ENCODE measurements around the gene WASF2.
"Not testable (repeated sequence)": the region's sequence is repeated elsewhere in the genome, so short reads cannot be mapped to it uniquely, and the experiment has no call there.

Gene WASF2

DNA sequence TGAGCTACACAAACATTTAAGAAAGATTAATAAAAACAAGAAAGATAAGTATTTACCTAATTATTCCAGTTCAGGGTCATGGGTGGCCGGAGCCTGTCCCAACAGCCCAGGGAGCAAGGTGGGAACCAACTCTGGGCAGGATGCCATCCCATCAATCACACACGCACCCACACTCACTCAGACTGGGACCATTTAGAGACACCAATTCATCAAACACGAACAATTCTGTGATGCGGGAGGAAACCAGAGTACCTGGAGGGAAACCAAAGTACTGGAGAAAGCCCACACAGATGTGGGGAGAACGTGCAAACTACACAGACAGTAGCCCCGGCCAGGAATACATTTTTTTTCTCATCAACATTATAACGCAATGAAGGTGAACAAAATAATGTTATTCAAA lies 16.2 kb downstream of the WASF2 start:
- H3K27ac ChIP-seq (replicated peaks), result no peak overlapping the region
- no peaks in the 10 kb centered on the region for H3K27me3 ChIP-seq (ENCODE audit: insufficient read depth, poor library complexity, severe bottlenecking)
- DNase-seq (ENCODE audit: low read depth in 1 of 2, low spot score in 1 of 2), result no peak
- H3K4me3 ChIP-seq (replicated peaks; ENCODE audit: insufficient read depth, low read length), result no peak overlapping the region
- TF ChIP-seq REST (IDR thresholded peaks at IDR 0.05; ENCODE audit: insufficient replicate concordance, low read depth), result no peak
- TF ChIP-seq, protein P1, sequence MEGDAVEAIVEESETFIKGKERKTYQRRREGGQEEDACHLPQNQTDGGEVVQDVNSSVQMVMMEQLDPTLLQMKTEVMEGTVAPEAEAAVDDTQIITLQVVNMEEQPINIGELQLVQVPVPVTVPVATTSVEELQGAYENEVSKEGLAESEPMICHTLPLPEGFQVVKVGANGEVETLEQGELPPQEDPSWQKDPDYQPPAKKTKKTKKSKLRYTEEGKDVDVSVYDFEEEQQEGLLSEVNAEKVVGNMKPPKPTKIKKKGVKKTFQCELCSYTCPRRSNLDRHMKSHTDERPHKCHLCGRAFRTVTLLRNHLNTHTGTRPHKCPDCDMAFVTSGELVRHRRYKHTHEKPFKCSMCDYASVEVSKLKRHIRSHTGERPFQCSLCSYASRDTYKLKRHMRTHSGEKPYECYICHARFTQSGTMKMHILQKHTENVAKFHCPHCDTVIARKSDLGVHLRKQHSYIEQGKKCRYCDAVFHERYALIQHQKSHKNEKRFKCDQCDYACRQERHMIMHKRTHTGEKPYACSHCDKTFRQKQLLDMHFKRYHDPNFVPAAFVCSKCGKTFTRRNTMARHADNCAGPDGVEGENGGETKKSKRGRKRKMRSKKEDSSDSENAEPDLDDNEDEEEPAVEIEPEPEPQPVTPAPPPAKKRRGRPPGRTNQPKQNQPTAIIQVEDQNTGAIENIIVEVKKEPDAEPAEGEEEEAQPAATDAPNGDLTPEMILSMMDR (IDR thresholded peaks at IDR 0.05; ENCODE audit: insufficient read depth, low read length), result no peak
- no peak for TF ChIP-seq SPI1 (IDR thresholded peaks at IDR 0.05; ENCODE audit: borderline replicate concordance, low read depth)
- no peak for TF ChIP-seq POLR2AphosphoS5 (IDR thresholded peaks at IDR 0.05; ENCODE audit: low read depth)
- no peak for TF ChIP-seq GABPA (IDR thresholded peaks at IDR 0.05; ENCODE audit: low read depth)

DNA sequence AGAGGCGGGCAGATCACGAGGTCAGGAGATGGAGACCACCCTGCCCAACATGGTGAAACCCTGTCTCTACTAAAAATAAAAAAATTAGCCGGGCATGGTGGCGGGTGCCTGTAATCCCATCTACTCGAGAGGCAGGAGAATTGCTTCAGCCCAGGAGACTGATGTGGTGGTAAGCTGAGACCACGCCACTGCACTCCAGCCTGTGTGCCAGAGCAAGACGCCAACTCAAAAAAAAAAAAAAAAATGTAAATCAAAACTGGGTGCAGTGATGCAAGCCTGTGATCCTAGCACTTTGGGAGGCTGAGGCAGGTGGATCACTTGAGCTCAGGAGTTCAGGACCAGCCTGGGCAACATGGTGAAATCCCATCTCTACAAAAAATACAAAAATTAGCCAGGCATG lies 17.9 kb downstream of the WASF2 start:
- H3K27ac ChIP-seq (replicated peaks); H3K4me3 ChIP-seq (replicated peaks; ENCODE audit: insufficient read depth, low read length); DNase-seq (ENCODE audit: low read depth in 1 of 2, low spot score in 1 of 2); H3K27me3 ChIP-seq (ENCODE audit: insufficient read depth, poor library complexity, severe bottlenecking): not testable (repeated sequence)

- TF ChIP-seq POLR2AphosphoS5 (IDR thresholded peaks at IDR 0.05; ENCODE audit: low read depth), result no peak
- no peak for TF ChIP-seq REST (IDR thresholded peaks at IDR 0.05; ENCODE audit: insufficient replicate concordance, low read depth)
- TF ChIP-seq, protein P1 (IDR thresholded peaks at IDR 0.05; ENCODE audit: insufficient read depth, low read length), result no peak
- TF ChIP-seq GABPA (IDR thresholded peaks at IDR 0.05; ENCODE audit: low read depth), result no peak
- no peak for TF ChIP-seq SPI1 (IDR thresholded peaks at IDR 0.05; ENCODE audit: borderline replicate concordance, low read depth)
- H3K4me3 ChIP-seq (replicated peaks; ENCODE audit: insufficient read depth, low read length), result no peak overlapping the region
- no peak overlapping the region for H3K27ac ChIP-seq (replicated peaks)
- no peaks in the 10 kb centered on the region for H3K27me3 ChIP-seq (ENCODE audit: insufficient read depth, poor library complexity, severe bottlenecking)
- no peak for DNase-seq (ENCODE audit: low read depth in 1 of 2, low spot score in 1 of 2)
Measured at GRCh38 chr1:27471477-27471876, 18.5 kb downstream of the WASF2 start.

GRCh38 chr1:27469334-27469733 lies 20.6 kb downstream of the WASF2 start:
- Histone ChIP-seq H3K4me3 (replicated peaks; ENCODE audit: insufficient read depth, low read length) (no peak overlapping the region), H3K27ac (replicated peaks) (no peak overlapping the region), H3K27me3 (ENCODE audit: insufficient read depth, poor library complexity, severe bottlenecking) (no peaks in the 10 kb centered on the region)
- no peak for TF ChIP-seq REST (IDR thresholded peaks at IDR 0.05; ENCODE audit: insufficient replicate concordance, low read depth)
- no peak for TF ChIP-seq SPI1 (IDR thresholded peaks at IDR 0.05; ENCODE audit: borderline replicate concordance, low read depth)
- TF ChIP-seq POLR2AphosphoS5 (IDR thresholded peaks at IDR 0.05; ENCODE audit: low read depth), result no peak
- TF ChIP-seq, protein P1 (IDR thresholded peaks at IDR 0.05; ENCODE audit: insufficient read depth, low read length), result no peak
- no peak for TF ChIP-seq GABPA (IDR thresholded peaks at IDR 0.05; ENCODE audit: low read depth)
- DNase-seq (ENCODE audit: low read depth in 1 of 2, low spot score in 1 of 2), result no peak

- H3K27me3 ChIP-seq (ENCODE audit: insufficient read depth, poor library complexity, severe bottlenecking); H3K27ac ChIP-seq (replicated peaks); H3K4me3 ChIP-seq (replicated peaks; ENCODE audit: insufficient read depth, low read length); DNase-seq (ENCODE audit: low read depth in 1 of 2, low spot score in 1 of 2): not testable (repeated sequence)
Measured at GRCh38 chr1:27468378-27468777, 21.6 kb downstream of the WASF2 start.
